Right kidney (tissue), 1 donor: ENCODE measurements around the gene EHMT1.
"Not testable (repeated sequence)": the region's sequence is repeated elsewhere in the genome, so short reads cannot be mapped to it uniquely, and the experiment has no call there.

Experiments
- DNase-seq: peaks from one replicate; pipeline ENCODE4 v3.0.0-alpha.2; 2016

Gene EHMT1

DNA sequence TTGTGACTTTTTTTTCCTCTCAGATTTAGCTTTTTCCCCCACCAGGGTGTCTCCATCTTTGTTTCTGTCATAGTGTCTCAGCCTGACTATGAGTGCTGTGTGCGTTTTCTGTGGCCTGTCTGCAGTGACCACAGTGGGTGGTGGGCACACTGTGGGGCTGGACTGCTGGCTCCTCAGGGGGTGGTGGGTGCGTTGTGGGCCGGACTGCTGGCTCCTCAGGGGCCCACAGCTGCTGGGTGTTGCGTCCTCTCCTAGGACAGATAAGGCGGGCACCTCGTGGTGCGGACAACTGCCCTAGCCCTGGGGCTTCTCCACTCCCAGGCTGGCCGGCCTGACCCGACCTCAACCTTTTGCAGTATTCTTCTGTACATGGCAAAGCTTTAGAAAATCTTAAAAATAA lies 100.4 kb downstream of the EHMT1 start:
- DNase-seq = no peak

DNA sequence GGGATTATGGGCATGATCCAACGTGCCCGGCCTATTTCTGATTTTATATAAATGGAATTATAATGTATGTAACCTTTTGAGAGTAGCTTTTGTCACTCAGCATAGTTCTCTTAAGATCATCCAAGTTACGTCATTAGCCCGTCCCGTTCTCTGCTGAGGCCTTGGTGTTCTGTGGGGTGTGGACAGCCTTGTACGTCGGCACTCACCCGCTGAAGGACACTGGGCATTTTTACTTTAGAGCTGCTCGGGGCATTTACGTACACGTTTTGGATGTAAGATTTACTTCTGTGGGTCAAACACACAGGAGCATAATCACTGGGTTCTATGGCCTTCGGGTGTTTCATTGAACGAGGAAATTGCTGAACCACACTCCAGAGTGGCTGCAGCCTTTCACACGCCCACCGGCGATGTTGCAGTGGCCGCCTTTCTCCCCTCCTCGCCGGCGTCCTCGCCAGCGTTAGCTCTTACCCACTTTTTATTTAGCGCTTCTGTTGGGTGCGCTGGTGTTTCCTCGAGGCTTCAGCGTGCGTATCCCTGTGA lies 101.8 kb downstream of the EHMT1 start:
- DNase-seq = no peak

GRCh38 chr9:137721479-137721878 lies 102.7 kb downstream of the EHMT1 start:
- no peak for DNase-seq

DNA sequence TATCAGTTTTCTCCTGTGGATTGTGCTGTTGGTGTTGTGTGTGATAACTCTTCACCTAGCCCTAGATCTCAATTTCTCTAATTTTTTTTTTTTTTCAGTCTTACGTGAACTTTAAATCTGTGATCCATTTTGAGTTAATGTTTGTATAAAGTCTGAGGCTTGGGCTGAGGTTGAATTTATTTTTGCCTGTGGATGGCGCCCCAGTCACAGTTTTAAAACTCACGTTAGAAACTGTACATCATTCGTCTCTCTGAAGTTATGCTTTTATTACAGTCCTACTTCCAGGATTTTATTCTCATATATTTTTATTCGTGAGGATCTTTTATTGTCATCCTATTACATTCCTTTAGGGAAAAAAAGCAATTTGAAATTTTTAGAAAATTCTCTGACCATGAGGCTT lies 103.1 kb downstream of the EHMT1 start:
- DNase-seq = no peak

- DNase-seq = no peak
Measured at GRCh38 chr9:137722481-137722880, 103.7 kb downstream of the EHMT1 start.

DNA sequence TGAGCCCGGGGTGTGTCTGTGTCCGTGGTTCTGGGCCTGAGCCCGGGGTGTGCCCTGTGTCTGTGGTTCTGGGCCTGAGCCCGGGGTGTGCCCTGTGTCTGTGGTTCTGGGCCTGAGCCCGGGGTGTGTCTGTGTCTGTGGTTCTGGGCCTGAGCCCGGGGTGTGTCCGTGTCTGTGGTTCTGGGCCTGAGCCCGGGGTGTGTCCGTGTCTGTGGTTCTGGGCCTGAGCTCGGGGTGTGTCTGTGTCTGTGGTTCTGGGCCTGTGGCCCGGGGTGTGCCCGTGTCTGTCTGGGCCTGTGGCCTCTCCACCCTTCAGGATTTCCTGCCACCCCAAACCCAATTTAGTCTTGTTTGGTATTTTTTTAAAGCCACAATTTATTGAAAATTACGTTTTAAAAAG lies 104.6 kb downstream of the EHMT1 start:
- DNase-seq = not testable (repeated sequence)

DNA sequence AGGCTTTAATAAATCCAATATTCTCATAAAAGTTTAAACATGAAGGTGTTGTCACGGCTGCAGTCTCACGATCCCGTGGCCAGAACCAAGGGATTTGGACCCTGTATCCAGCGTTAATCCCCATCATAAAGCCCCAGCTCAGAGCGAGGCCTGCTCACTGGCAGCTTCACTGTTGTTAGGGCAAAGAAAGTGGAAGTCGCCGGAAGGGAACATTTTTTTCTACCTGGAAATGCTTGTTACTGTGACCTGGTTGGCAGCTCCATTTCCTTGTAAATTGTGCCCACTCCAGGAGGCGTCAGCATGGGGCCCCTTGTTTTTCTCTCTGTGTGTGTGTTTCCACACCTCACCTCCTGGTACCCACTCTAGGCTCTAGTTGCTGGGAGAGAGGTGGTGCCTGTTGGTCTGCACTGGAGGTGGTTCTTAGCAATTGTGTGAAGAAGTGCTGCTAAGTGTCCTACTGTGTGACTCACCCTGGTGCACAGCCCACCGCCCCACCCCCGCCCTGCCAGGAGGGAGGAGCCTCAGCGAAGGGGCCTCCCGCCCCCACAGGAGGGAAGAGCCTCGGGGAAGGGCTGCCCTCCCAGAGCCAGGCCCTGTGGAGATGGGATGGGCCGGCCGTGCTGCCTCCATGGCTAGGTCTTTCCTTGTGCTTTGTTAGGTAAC lies 105.1 kb downstream of the EHMT1 start:
- DNase-seq = no peak

DNA sequence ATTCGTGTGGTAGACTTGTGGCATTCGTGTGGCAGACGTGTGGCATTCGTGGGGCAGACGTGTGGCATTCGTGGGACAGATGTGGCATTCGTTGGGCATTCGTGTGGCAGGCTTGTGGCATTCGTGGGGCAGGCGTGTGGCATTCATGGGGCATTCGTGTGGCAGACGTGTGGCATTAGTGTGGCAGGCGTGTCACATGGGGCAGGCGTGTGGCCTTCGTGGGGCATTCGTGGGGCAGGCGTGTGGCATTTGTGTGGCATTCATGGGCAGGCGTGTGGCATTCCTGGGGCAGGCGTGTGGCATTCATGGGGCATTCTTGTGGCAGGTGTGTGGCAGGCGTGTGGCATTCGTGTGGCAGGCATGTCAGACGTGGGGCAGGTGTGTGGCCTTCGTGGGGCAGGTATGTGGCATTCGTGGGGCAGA lies 106.0 kb downstream of the EHMT1 start:
- no peak for DNase-seq

DNA sequence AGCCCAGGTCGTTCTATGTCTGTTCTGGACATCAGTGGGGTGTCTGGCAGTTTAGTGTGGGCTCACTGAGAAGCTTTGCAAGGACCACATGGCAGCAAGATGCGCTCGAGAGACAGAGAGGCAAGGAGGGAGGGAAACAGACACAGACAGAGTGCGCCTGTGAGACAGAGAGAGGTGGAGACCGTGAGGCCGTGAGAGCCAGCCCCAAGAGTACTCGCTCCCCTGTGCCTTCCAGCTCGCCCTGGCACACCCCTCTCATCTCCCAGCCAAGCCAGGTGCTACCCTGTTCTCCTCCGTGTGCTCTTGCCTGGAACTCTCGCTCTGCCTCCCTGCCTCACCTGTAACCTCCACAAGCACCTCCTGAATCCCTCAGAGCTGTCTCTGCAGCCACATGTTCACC lies 106.8 kb downstream of the EHMT1 start:
- DNase-seq = no peak

DNA sequence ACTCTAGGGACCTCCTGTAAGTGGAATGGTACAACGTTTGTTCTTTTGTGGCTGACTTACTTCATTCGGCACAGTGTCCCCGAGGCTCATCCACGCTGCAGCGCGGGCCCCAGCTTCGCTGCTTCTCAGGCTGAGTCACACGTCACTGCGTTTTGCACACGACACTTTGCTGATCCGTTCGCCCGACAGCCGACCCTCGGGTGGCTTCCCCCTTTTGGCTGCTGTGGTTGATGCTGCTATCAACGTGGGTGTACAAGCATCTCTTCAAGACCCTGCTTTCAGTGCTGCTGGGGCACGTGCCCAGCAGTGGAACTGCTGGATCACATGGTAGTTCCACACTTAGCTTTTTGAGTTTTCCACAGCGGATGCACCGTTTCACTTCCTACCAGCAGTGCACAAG lies 107.5 kb downstream of the EHMT1 start:
- not testable (repeated sequence) for DNase-seq

- DNase-seq = no peak
Measured at GRCh38 chr9:137726764-137727163, 108.0 kb downstream of the EHMT1 start.

GRCh38 chr9:137727716-137728115 lies 108.9 kb downstream of the EHMT1 start:
- no peak for DNase-seq

DNA sequence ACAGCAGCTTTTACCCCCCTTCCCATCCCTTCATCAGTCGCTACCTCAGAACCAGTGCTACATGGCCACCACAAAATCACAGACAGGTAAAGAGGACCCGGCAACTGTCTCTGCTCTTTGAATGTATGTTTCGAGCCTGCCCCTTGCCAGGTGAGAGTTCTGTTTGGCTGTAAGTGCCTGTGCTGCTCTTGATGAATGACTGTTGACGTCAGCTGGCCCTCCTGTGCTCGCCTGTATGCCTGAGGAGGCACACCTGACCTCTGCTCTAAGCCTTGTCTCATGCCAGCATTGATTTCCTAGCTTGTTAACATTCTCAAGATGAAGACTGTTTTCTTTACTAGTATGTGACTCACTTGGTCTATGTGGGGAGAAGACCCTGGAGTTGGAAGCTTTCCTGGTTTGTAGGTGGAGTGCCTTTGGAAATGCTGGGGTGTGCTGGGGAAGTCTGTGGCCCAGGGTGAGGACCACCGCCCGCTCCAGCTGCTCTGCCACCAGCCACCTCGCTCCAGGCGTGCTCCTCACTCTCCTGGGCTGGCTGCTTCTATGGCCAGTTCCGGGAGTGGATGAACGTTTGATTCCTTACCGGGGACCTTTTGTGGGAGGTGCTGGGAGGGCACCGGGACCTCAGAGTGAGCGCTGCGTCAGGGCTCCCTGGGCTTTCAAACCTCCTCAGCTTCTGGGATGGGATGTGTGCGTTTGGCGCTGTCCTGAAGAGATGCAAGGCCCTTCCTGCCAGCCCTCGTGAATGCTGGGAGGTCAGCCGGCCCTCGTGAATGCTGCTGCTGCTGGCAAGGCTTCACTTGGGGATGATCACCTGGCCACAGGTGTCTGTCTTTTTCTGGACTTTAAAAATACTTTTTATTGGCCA lies 109.9 kb downstream of the EHMT1 start:
- no peak for DNase-seq

GRCh38 chr9:137731216-137731946 lies 112.6 kb downstream of the EHMT1 start:
- no peak for DNase-seq

DNA sequence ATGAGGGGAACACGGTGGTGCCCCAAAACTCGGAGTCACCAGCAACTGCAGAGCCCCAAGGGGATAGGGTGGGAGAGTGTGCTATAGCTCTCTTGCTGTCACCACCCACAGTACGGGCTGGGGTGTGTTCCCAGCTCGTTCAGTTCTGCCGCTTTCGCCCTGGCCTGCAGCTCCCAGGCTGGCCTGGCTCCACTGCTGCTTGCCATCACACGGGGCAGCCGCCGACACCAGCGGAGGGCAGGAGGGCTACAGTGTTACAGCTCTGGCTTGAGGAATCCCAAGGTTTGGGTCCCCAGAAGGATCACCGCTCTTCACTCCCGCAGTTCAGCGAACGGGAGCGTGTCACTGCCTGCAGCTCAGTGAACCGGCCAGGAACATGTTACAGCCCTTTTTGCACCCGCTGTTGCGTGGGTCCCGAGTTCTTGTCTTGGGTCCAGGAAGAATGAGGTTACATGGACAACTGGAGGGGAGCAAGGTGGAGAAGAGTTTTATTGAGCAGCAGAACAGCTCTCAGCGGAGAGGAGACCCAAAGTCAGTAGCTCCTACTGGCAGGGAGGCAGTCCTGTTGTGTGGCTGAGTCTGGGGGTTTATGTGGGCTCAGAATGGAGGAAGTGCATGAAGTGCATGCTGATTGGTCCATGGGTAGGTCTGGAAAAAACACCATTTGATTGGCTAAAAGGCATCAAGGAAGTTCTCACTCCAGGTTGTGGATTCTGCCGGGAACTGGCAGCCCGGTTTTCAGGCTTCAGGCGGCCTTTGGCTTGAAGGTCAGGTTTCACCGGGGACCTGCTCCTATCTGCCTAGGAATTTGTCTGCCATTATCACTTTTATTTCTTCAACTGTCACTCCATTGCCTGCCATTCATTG lies 113.4 kb downstream of the EHMT1 start:
- DNase-seq = no peak

DNA sequence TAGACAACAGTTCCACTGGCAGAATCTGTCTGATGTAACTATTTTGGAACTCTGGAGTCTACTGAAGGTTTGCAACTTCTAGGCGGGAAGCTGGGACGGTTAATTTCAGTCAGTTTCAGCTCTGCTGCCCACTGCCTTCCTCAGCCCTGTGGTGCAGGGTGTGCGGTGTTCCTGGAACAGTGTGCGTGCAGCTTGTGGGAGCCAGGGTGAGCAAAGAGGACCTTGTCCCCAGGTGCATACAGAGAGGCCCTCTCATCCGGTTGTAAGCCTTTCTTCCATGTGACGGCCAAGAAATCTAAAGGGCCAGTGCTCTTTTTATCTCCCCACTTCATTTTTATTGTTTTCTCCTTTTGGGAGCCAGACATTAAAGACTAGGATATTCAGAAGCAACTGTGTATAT lies 114.6 kb downstream of the EHMT1 start:
- no peak for DNase-seq

DNA sequence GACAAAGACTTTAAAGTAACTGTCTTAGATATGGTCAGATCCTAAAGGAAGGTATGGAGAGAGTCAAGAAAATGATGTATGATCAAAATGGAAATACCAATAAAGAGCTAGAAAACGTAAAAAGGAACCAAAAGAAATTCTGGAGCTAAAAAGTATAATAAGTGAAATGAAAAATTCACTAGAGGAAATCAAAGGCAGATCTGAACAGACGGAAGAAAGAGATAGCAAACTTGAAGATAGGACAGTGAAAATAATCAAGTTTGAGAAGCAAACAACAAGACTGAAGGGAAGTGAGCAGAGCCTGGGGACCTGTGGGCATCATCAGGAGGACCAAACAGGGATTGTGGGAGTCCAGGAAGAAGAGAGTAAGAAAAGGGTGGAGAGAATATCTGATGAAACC lies 115.4 kb downstream of the EHMT1 start:
- DNase-seq = no peak

GRCh38 chr9:137738182-137738696 lies 119.4 kb downstream of the EHMT1 start:
- not testable (repeated sequence) for DNase-seq

DNA sequence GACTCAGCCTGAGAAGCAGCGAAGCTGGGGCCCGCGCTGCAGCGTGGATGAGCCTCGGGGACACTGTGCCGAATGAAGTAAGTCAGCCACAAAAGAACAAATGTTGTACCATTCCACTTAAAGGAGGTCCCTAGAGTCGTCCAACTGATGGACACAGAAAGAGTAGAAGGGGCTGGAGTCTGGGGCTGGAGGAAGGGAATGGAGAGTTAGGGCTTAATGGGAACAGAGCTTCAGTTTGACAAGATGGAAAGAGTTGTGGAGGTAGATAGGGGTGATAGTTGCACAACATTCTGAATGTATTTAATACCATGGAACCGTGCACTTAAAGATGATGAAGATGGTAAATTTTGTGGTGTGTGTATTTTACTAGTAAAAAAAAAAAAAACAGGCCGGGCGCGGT lies 119.9 kb downstream of the EHMT1 start:
- no peak for DNase-seq

DNA sequence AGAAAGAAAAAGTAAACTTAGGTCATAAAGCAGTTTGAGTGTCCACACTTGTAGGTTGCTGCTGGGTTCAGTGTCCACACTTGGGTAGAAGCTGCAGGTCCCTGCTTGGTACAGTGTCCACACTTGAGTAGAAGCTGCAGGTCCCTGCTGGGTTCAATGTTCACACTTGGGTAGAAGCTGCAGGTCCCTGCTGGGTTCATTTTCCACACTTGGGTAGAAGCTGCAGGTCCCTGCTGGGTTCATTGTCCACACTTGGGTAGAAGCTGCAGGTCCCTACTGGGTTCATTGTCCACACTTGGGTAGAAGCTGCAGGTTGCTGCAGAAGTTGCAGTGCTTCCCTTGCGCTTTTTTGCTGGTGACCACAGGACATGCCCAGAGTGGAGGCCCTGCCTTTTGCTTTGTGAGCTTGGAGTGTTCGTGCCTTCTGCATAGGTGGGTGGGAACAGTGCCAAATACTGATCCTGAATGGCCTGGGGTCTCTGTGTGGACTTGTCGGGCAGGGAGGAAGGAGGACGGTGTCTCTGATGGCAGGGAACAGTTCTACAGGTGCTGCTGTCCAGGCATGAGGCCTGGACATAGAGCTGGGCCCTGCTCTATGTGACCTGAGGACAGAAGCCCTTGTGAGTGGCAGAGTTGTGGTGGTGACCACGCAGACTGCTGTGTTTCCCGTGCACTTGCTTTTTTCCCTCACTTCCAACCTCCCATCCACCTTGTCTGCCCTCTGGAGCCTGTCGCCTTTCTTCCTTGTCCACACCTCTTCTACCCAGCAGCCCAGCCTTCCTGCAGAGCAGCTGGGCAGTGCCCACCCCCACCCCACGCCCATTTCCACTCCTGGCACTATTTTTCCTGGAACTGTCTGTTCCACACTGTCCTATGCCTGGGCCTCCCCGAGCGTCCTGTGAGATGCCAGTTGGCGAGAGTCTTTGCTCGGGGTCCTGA lies 120.8 kb downstream of the EHMT1 start:
- DNase-seq = no peak

- no peak for DNase-seq
Measured at GRCh38 chr9:137740312-137740711, 121.5 kb downstream of the EHMT1 start.
